BLaER1 treated with 17β-estradiol and CSF1 and Interleukin-3, amounts not matched to agents 10 nM and 100 nM (cell line): ENCODE results near the gene MICAL2.

ENCODE experiments used
- H3K27ac ChIP-seq, 11 experiments: shearing (Covaris generic); formaldehyde crosslinking; 2 replicates each; pipeline ENCODE4 v1.8.1; 2022
- H3K27me3 ChIP-seq, 11 experiments: shearing (Covaris generic); formaldehyde crosslinking; 2 replicates each; pipeline ENCODE4 v1.8.1; 2022
- H3K36me3 ChIP-seq, 11 experiments: shearing (Covaris generic); formaldehyde crosslinking; 2 replicates each; pipeline ENCODE4 v1.8.1; 2022
- H3K4me1 ChIP-seq, 10 experiments: shearing (Covaris generic); formaldehyde crosslinking; 2 replicates each; pipeline ENCODE4 v1.8.1; 2022
- H3K4me2 ChIP-seq, 11 experiments: shearing (Covaris generic); formaldehyde crosslinking; 2 replicates each; pipeline ENCODE4 v1.8.1; 2022
- H3K4me3 ChIP-seq, 10 experiments: shearing (Covaris generic); formaldehyde crosslinking; 2 replicates each; pipeline ENCODE4 v1.8.1; 2022
- H3K9ac ChIP-seq, 11 experiments: shearing (Covaris generic); formaldehyde crosslinking; 2 replicates each; pipeline ENCODE4 v1.8.1; 2022
- H3K9me3 ChIP-seq, 11 experiments: shearing (Covaris generic); formaldehyde crosslinking; replicated peaks in 1 of 11; 2 replicates each; pipeline ENCODE4 v1.8.1; 2022
- H4K20me1 ChIP-seq, 11 experiments: shearing (Covaris generic); formaldehyde crosslinking; 2 replicates each; pipeline ENCODE4 v1.8.1; 2022
- Cebpa-rat ChIP-seq, 11 experiments: shearing (Covaris generic); IDR thresholded peaks; 2 replicates each; pipeline ENCODE4 v1.8.1; 2022

Gene MICAL2

GRCh38 chr11:12291766-12292165 is 181.4 kb downstream of the MICAL2 start:
- 0 out of 22 replicates have a peak, but pooled peaks cover 0 to 6% (median 0%) of the 10 kb centered on the region in 11 experiments for H4K20me1 ChIP-seq
- TF ChIP-seq Cebpa-rat (IDR thresholded peaks at IDR 0.05): no peak
- peaks cover 0 to 20% (median 9%) of the 10 kb centered on the region in 11 experiments; a peak in 8 of 22 replicates for H3K9me3 ChIP-seq
- no peak overlapping the region for H3K9ac ChIP-seq
- no peaks in the 10 kb centered on the region for H3K27me3 ChIP-seq
- H3K4me3 ChIP-seq: no peak overlapping the region
- H3K36me3 ChIP-seq: no peaks in the 10 kb centered on the region
- H3K27ac ChIP-seq: 0 out of 22 replicates have a peak overlapping the region, but pooled peaks of 1 of the 11 experiments have one; percentile 64
- peak overlapping the region; percentile 75 to 96 (median 88) for H3K4me2 ChIP-seq
- H3K4me1 ChIP-seq: peaks cover 48 to 60% (median 55%) of the 10 kb centered on the region in 10 experiments

- Histone ChIP-seq H3K4me1 (peaks cover 38 to 50% (median 45%) of the 10 kb centered on the region in 10 experiments), H4K20me1 (0 out of 22 replicates have a peak, but pooled peaks cover 0 to 6% (median 0%) of the 10 kb centered on the region in 11 experiments), H3K36me3 (no peaks in the 10 kb centered on the region), H3K27ac (no peak overlapping the region), H3K9ac (no peak overlapping the region), H3K4me3 (no peak overlapping the region), H3K27me3 (no peaks in the 10 kb centered on the region), H3K9me3 (peaks cover 0 to 20% (median 9%) of the 10 kb centered on the region in 11 experiments; a peak in 8 of 22 replicates), H3K4me2 (peak overlapping the region in 4 of 11 experiments; percentile 34 to 94 (median 84); a peak in 8 of 22 replicates)
- TF ChIP-seq Cebpa-rat (IDR thresholded peaks at IDR 0.05): no peak
Measured at GRCh38 chr11:12292766-12293165, 182.4 kb downstream of the MICAL2 start.

- TF ChIP-seq Cebpa-rat (IDR thresholded peaks at IDR 0.05): no peak
- Histone ChIP-seq H3K4me1 (peaks cover 33 to 42% (median 37%) of the 10 kb centered on the region in 10 experiments), H4K20me1 (no peaks in the 10 kb centered on the region), H3K27ac (no peak overlapping the region), H3K4me2 (no peak overlapping the region), H3K27me3 (no peaks in the 10 kb centered on the region), H3K4me3 (no peak overlapping the region), H3K9ac (no peak overlapping the region), H3K9me3 (peaks cover 3 to 23% (median 13%) of the 10 kb centered on the region in 11 experiments; a peak in 21 of 22 replicates), H3K36me3 (no peaks in the 10 kb centered on the region)
Measured at GRCh38 chr11:12293486-12293885, 183.1 kb downstream of the MICAL2 start.

DNA sequence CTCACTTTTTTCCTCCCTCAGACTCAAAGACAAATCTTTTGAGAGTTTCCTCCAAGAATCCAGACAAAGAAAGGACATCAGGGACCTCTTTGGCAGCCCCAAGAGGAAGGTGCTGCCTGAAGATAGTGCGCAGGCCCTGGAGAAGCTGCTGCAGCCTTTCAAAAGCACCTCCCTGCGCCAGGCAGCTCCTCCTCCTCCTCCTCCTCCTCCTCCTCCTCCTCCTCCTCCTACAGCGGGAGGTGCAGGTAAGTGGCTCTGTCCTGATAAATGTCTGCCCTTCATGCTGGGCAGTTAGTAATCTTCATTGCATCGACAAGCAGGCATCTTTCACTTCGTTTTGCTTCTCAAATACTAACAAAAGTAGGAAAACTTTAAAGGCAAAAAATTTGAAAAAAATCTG is 184.2 kb downstream of the MICAL2 start:
- Histone ChIP-seq H3K36me3 (no peaks in the 10 kb centered on the region), H3K9me3 (peaks cover 14 to 34% (median 24%) of the 10 kb centered on the region in 11 experiments), H4K20me1 (no peaks in the 10 kb centered on the region), H3K4me2 (no peak overlapping the region), H3K27me3 (no peaks in the 10 kb centered on the region), H3K4me3 (no peak overlapping the region), H3K4me1 (peaks cover 26 to 34% (median 29%) of the 10 kb centered on the region in 10 experiments), H3K27ac (no peak overlapping the region), H3K9ac (no peak overlapping the region)
- no peak for TF ChIP-seq Cebpa-rat (IDR thresholded peaks at IDR 0.05)

GRCh38 chr11:12295943-12296342 is 185.6 kb downstream of the MICAL2 start:
- H3K27me3 ChIP-seq: no peaks in the 10 kb centered on the region
- no peak for TF ChIP-seq Cebpa-rat (IDR thresholded peaks at IDR 0.05)
- H3K4me2 ChIP-seq: no peak overlapping the region
- no peaks in the 10 kb centered on the region for H3K36me3 ChIP-seq
- peaks cover 17 to 47% (median 37%) of the 10 kb centered on the region in 11 experiments for H3K9me3 ChIP-seq
- no peak overlapping the region for H3K9ac ChIP-seq
- no peaks in the 10 kb centered on the region for H4K20me1 ChIP-seq
- no peak overlapping the region for H3K4me3 ChIP-seq
- no peak overlapping the region for H3K27ac ChIP-seq
- H3K4me1 ChIP-seq: peaks cover 13 to 20% (median 16%) of the 10 kb centered on the region in 10 experiments

- no peaks in the 10 kb centered on the region for H3K4me1 ChIP-seq
- H3K27ac ChIP-seq: no peak overlapping the region
- H3K4me3 ChIP-seq: no peak overlapping the region
- no peak overlapping the region for H3K9ac ChIP-seq
- H3K4me2 ChIP-seq: no peak overlapping the region
- no peaks in the 10 kb centered on the region for H3K27me3 ChIP-seq
- H3K36me3 ChIP-seq: no peaks in the 10 kb centered on the region
- no peaks in the 10 kb centered on the region for H4K20me1 ChIP-seq
- no peak for TF ChIP-seq Cebpa-rat (IDR thresholded peaks at IDR 0.05)
- H3K9me3 ChIP-seq: peaks cover 24 to 53% (median 38%) of the 10 kb centered on the region in 11 experiments
Measured at GRCh38 chr11:12298610-12299009, 188.2 kb downstream of the MICAL2 start.

DNA sequence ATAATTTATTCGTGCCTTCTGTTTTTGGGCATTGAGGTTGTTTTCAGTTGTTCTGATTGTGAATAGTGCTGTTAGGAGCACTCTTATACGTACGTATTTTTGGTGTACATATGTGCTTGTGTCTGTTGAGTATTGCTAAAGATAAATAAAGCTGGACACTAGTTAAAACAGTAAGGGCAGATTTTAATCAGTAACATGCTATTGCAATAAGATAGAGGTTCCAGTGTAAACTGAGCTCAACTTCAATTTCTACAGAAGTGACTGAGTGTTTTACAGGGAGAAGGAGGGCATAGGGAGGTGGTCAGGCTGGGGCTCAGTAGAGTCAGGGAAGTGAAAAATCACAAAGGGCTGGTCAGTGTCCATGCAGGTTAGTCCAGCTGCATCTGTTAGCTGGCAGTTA is 191.0 kb downstream of the MICAL2 start:
- Histone ChIP-seq H4K20me1 (no peaks in the 10 kb centered on the region), H3K27ac (no peak overlapping the region)
- no peak for TF ChIP-seq Cebpa-rat (IDR thresholded peaks at IDR 0.05)

GRCh38 chr11:12303421-12304149 is 193.2 kb downstream of the MICAL2 start:
- Histone ChIP-seq H3K27me3 (no peaks in the 10 kb centered on the region), H3K36me3 (no peaks in the 10 kb centered on the region), H3K4me3 (no peak overlapping the region), H3K4me2 (no peak overlapping the region), H3K4me1 (no peaks in the 10 kb centered on the region), H3K9ac (no peak overlapping the region), H4K20me1 (no peaks in the 10 kb centered on the region), H3K9me3 (peaks cover 19 to 42% (median 32%) of the 10 kb centered on the region in 11 experiments), H3K27ac (no peak overlapping the region)
- TF ChIP-seq Cebpa-rat (IDR thresholded peaks at IDR 0.05): no peak

More for the DNA sequence above, 191.0 kb downstream of the MICAL2 start:
- Histone ChIP-seq H3K4me1 (no peaks in the 10 kb centered on the region), H3K9ac (no peak overlapping the region), H3K4me2 (no peak overlapping the region), H3K36me3 (no peaks in the 10 kb centered on the region), H3K9me3 (peaks cover 24 to 49% (median 37%) of the 10 kb centered on the region in 11 experiments), H3K4me3 (no peak overlapping the region), H3K27me3 (no peaks in the 10 kb centered on the region)

DNA sequence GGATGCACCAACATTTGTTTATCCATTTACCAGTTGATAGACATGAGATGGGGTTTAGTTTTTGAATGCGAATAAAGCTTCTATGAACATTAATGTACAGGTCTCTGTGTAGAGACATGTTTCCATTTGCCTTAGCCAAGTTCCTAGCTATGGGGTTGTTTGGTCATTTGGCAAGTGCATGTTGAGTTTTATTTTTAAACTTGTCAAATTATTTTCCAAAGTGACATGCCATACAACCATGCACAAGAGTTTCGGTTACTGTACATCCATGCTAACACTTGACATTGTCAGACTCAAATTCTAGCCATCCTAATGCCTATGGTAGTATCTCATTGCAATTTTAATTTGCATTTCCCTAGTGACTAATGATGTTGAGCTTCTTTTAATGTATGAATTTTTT is 196.4 kb downstream of the MICAL2 start:
- Histone ChIP-seq H3K36me3 (no peaks in the 10 kb centered on the region), H3K4me2 (no peak overlapping the region), H3K27me3 (no peaks in the 10 kb centered on the region), H3K4me3 (no peak overlapping the region), H4K20me1 (no peaks in the 10 kb centered on the region), H3K9ac (no peak overlapping the region), H3K4me1 (no peaks in the 10 kb centered on the region), H3K27ac (no peak overlapping the region), H3K9me3 (peaks cover 0 to 15% (median 4%) of the 10 kb centered on the region in 11 experiments; a peak in 5 of 22 replicates)
- TF ChIP-seq Cebpa-rat (IDR thresholded peaks at IDR 0.05): no peak
